Effector memory CD8-positive, alpha-beta T cell (primary cell): ENCODE measurements around the gene SLC10A1.

Experiments used
- ATAC-seq: fragments of 150-1000 bp; cut with Tn5 transposase; replicated peaks from 2 replicates; pipeline ENCODE4 v1.10.0; 2021; ENCODE audit warnings: mild to moderate bottlenecking, moderate library complexity
- DNase-seq, 3 experiments: peaks; one replicate each; pipeline ENCODE4 v3.0.0; 2021
- H3K27ac Mint-ChIP-seq, 2 donors: one replicate each; pipeline ENCODE4 v1.8.0; 2022; ENCODE audit warnings: mild to moderate bottlenecking in 2 of 2, mixed read lengths in 2 of 2, moderate library complexity in 2 of 2
- H3K27me3 Mint-ChIP-seq, 2 donors: one replicate each; pipeline ENCODE4 v1.8.0; 2022; ENCODE audit warnings: mixed read lengths in 2 of 2
- H3K36me3 Mint-ChIP-seq: one replicate; pipeline ENCODE4 v1.8.0; 2022; ENCODE audit warnings: mild to moderate bottlenecking, moderate library complexity, mixed read lengths; ENCODE audit not compliant: insufficient read depth
- H3K4me1 Mint-ChIP-seq, 2 donors: one replicate each; pipeline ENCODE4 v1.8.0; 2022; ENCODE audit warnings: low read depth in 2 of 2, mixed read lengths in 2 of 2
- H3K4me3 Mint-ChIP-seq, 2 donors: one replicate each; pipeline ENCODE4 v1.8.0; 2022; ENCODE audit warnings: mild to moderate bottlenecking in 2 of 2, mixed read lengths in 2 of 2, moderate library complexity in 2 of 2
- H3K9me3 Mint-ChIP-seq, 2 donors: one replicate each; pipeline ENCODE4 v1.8.0; 2022; ENCODE audit warnings: mixed read lengths in 2 of 2

The SLC10A1 gene

DNA sequence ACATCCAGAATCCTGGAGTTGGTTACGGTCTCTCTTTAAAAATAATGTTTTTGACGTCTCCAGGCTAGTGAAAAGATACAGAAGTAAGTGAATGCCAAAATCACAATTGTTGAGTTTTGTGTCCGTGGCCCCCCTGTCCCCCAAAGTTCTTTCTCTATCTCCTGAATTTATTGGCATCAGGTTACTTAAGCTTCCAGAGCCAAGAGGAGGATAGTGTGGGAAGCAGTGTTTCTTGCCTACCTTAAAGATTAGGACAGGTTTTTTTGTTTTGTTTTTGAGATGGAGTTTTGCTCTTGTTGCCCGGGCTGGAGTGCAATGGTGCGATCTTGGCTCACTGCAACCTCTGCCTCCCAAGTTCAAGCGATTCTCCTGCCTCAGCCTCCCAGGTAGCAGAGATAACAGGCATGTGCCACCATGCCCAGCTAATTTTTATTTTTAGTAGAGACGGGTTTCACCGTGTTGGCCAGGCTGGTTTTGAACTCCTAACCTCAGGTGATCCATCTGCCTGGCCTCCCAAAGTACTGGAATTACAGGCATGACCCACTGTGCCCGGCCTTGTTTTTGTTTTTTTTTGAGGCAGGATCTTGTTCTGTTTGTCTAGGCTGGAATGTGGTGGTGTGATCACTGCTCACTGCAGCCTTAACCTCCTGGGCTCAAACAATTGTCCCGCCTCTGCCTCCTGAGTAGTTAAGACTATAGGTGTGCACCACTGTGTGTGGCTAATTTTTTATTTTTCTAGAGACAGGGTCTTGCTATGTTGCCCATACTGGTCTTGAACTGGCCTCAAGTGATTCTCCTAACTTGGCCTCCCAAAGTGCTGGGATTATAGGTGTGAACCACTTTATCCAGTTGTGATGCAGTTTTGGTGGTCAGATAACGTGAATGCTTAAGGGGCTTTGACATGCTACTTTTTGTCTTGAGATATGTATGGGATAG is 24.7 kb downstream of the SLC10A1 start:
- DNase-seq (peak in 1 of 3 experiments; percentile 23), ATAC-seq (peak; percentile 1)
- peaks cover 100% of the 10 kb centered on the region for H3K36me3 Mint-ChIP-seq
- no peaks in the 10 kb centered on the region for H3K9me3 Mint-ChIP-seq
- no peaks in the 10 kb centered on the region for H3K27me3 Mint-ChIP-seq
- H3K4me1 Mint-ChIP-seq = peaks cover 62 to 85% of the 10 kb centered on the region in 2 donors
- peak overlapping the region; percentile 84 to 93 for H3K27ac Mint-ChIP-seq
- peak overlapping the region; percentile 41 to 45 for H3K4me3 Mint-ChIP-seq

DNA sequence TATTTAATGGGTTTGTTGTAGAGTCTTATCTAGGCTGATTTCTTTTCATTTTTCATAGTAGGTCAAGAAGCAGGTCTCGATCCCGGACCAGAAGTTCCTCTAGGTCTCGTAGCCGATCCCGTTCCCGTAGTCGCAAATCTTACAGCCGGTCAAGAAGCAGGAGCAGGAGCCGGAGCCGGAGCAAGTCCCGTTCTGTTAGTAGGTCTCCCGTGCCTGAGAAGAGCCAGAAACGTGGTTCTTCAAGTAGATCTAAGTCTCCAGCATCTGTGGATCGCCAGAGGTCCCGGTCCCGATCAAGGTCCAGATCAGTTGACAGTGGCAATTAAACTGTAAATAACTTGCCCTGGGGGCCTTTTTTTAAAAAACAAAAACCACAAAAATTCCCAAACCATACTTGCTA is 25.9 kb downstream of the SLC10A1 start:
- peak overlapping the region; percentile 71 to 92 for H3K27ac Mint-ChIP-seq
- no peaks in the 10 kb centered on the region for H3K9me3 Mint-ChIP-seq
- ATAC-seq = no peak
- peaks cover 59 to 80% of the 10 kb centered on the region in 2 donors for H3K4me1 Mint-ChIP-seq
- H3K36me3 Mint-ChIP-seq = peaks cover 100% of the 10 kb centered on the region
- no peaks in the 10 kb centered on the region for H3K27me3 Mint-ChIP-seq
- H3K4me3 Mint-ChIP-seq = peak overlapping the region in 1 of 2 donors; percentile 64
- no peak for DNase-seq

DNA sequence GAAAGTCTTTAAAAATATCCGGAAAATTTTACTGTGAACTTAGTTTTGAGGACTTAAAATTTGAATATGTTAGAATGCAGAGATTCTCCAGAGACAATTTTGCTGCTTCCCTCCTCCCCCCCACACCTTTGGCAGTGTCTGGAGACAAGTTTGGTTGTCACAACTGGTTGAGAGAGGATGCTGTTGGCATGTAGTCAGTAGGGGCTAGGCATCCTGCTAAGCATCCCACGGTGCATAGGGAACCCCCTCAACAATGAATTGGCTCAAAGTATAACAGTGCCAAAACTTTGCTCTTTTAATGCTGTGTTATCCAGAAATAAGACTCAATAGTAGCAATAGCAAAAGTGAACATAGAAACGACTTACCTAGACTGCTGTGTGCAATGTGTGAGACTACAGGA is 26.5 kb downstream of the SLC10A1 start:
- Mint-ChIP-seq H3K27ac (peak overlapping the region; percentile 71 to 92), H3K36me3 (peaks cover 99% of the 10 kb centered on the region), H3K9me3 (no peaks in the 10 kb centered on the region), H3K27me3 (no peaks in the 10 kb centered on the region), H3K4me1 (peaks cover 57 to 74% of the 10 kb centered on the region in 2 donors), H3K4me3 (peak overlapping the region; percentile 45 to 64)
- no peak for ATAC-seq
- no peak for DNase-seq

DNA sequence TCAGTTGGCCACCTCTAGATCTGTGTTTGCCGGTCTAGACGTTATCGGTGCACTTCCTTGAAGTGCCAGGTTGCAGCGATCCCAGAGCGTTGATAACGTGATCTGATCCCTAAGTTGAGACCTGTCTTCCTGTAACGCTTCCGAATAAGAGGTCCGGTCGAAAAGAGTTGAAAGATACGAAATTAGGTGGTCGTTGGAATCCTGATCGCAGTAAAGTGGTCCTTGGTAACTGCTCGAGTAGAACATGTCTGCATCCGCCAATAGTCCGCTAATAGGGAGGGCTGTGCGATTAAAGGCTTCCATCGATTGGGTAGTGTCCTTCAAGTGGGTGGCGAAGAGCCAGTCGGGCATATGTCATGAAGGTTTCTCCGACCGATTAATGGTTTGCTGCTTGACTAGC is 27.4 kb downstream of the SLC10A1 start:
- H3K9me3 Mint-ChIP-seq = no peaks in the 10 kb centered on the region
- peak overlapping the region; percentile 71 to 92 for H3K27ac Mint-ChIP-seq
- DNase-seq = peak in 1 of 3 experiments; percentile 16
- H3K36me3 Mint-ChIP-seq = peaks cover 90% of the 10 kb centered on the region
- H3K4me1 Mint-ChIP-seq = peaks cover 52 to 67% of the 10 kb centered on the region in 2 donors
- no peaks in the 10 kb centered on the region for H3K27me3 Mint-ChIP-seq
- H3K4me3 Mint-ChIP-seq = peak overlapping the region; percentile 45 to 64
- ATAC-seq = no peak

DNA sequence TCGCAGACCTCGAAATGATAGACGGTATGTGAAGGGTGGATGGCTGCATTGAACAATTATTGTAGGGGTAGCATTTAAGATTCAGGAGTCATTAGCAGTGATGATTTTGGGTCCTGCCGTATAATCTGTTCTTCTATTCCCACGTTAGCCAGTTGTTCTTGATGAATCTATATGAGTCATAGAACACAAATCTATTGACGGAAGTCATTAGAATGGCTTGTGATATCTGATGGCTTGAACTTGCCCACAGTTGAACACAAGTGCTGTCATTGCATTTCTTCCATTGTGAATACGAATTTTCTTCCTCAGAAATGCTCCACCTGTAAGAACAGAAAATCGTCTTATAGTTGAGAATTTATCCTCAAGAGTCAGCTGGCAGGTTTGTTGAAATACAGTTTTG is 28.2 kb downstream of the SLC10A1 start:
- no peaks in the 10 kb centered on the region for H3K9me3 Mint-ChIP-seq
- DNase-seq = no peak
- H3K36me3 Mint-ChIP-seq = peaks cover 82% of the 10 kb centered on the region
- no peaks in the 10 kb centered on the region for H3K27me3 Mint-ChIP-seq
- ATAC-seq = no peak
- H3K4me1 Mint-ChIP-seq = peaks cover 52 to 62% of the 10 kb centered on the region in 2 donors
- peak overlapping the region; percentile 97 to 100 for H3K4me3 Mint-ChIP-seq
- peak overlapping the region; percentile 99 to 100 for H3K27ac Mint-ChIP-seq

DNA sequence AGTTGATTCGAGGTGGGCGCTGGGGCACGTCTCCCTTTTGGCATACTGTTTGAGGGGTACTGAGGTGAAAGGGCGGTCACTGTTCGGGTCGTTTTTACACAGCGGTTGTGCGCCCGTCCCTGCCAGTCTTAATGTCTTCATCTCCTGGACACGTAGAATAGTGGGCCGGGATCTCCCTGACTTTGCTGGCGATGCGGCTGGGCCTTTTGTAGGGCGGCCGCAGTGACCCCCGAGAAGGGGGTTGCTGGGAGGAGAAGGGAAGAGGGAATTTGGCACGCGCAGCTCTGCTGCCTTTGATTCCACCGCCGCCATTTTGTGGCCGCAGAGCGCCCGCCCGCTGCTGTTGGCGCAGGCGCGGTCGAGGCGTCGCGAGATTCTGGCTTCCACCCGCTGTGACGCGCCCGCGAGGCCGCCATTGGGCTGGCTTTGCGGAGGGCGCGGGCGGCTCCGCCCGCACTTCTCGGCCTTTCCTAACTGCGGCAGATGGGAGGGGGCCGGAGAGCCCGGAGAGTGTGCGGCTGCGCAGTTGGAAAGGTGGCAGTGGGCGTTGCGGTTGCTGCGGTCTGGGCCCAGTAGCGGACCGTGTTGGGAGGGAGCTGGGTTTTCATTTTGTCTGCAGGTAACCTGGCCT is 29.6 kb downstream of the SLC10A1 start:
- Mint-ChIP-seq H3K4me3 (peak overlapping the region; percentile 97 to 100), H3K36me3 (peaks cover 69% of the 10 kb centered on the region), H3K9me3 (no peaks in the 10 kb centered on the region), H3K27ac (peak overlapping the region; percentile 99 to 100), H3K27me3 (no peaks in the 10 kb centered on the region), H3K4me1 (peaks cover 46 to 49% of the 10 kb centered on the region in 2 donors)
- ATAC-seq (peak; percentile 65), DNase-seq (peak; percentile 83 to 88 (median 88))

DNA sequence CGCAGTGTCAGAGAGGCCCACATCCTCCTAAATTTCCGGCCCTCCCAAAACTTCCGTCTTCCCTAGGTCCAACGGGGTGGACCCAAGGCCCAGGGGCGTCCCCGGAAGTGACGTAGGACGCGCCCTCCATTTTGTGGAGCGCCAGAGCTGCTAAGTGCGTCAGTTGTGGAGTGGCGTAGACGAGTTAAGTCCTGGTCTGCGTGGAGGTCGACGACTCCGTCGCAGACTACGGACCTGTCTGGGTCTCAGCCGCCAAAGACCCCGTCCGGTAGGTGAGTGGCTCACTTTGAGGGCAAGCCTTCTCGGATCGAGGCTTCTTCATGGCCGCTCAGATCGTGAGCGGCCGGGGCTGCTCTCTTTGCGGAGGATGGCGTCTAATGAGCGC is 30.1 kb downstream of the SLC10A1 start, which contains the start of gene SRSF5:
SRSF5 (plus strand) TSS at position 159 of the 385 bp plus-strand sequence. CDS start 1,015 bp downstream, outside the sequence.
- no peaks in the 10 kb centered on the region for H3K27me3 Mint-ChIP-seq
- peak within 1 kb of the TSS; percentile 97 to 100 for H3K4me3 Mint-ChIP-seq
- peak; percentile 91 to 94 (median 92) for DNase-seq
- peaks cover 67% of the 10 kb centered on the region for H3K36me3 Mint-ChIP-seq
- peak; percentile 79 for ATAC-seq
- peak within 1 kb of the TSS; percentile 99 to 100 for H3K27ac Mint-ChIP-seq
- no peaks in the 10 kb centered on the region for H3K9me3 Mint-ChIP-seq
- peaks cover 41 to 44% of the 10 kb centered on the region in 2 donors for H3K4me1 Mint-ChIP-seq

DNA sequence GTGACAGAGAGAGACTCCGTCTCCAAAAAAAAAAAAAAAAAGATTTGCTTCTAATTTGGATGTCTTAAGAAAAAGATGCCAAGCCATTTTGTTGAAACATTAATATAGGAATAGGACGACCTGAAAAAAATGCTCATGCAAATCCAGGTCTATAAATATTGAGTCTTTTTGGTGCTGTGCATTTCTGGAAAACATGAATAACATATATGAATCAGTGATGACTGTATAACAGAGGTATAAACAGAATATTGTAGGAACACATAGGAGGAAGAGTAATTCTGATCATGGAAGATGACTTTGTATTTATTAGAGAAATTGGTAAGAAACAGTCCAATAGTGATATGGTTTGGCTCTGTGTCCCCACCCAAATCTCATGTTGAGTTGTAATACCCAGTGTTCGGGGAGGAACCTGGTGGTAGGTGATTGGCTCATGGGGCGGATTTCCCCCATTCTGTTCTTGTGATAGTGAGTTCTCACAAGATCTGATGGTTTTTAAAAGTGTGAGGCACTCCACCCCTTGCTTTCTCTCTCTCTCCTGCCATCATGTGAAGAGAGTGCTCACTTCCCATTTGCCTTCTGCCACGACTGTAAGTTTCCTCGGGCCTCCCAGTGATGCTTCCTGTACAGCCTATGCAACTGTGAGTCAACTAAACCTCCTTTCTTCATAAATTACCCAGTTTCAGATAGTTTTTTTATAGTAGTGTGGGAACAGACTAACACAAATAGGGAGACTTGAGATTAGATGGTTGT is 33.1 kb downstream of the SLC10A1 start:
- Mint-ChIP-seq H3K27me3 (no peaks in the 10 kb centered on the region), H3K9me3 (no peaks in the 10 kb centered on the region), H3K4me1 (peaks cover 22 to 26% of the 10 kb centered on the region in 2 donors), H3K27ac (no peak overlapping the region), H3K36me3 (peaks cover 37% of the 10 kb centered on the region), H3K4me3 (no peak overlapping the region)
- ATAC-seq (no peak), DNase-seq (no peak)

DNA sequence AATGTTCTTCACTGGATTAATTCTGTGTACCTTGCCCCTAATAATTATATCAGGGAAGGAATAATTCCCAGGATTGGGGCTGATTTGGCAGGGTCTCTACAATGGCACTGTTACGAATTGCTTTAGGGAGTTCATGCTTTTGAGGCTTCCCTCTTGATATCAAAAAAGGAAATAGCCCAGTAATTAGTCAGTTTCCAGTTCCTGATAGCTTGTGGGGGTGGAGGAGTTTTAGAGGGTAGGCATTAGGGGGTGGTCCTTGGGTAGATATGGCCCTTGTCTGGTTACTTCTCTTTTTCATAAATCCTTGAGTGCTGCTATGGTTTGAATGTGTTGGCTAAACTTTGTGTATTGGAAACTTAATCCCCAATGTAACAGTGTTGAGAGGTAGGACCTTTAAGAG is 36.2 kb downstream of the SLC10A1 start:
- no peak for ATAC-seq
- Mint-ChIP-seq H3K27ac (no peak overlapping the region), H3K27me3 (no peaks in the 10 kb centered on the region), H3K4me3 (no peak overlapping the region), H3K9me3 (no peaks in the 10 kb centered on the region), H3K36me3 (peaks cover 5% of the 10 kb centered on the region), H3K4me1 (peaks cover 0 to 2% of the 10 kb centered on the region in 2 donors)
- DNase-seq = no peak

DNA sequence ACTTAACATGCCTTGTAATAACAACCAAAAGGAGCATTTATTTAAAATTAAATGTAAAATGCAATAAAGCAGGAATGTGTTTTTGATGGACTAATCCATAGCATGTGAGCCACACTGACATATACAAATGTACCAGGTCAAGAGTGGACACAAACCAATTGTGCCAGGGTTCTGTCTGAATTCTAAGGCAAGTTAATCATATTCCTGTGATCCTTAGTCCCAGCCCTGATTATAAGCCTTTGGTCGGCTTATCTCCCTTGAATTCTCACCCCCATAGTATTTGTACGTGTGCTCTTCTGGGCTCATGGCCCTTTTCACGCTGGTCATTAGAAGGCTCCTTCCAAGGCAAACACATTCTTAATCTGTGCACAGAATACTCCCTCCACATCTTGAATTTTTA is 40.7 kb downstream of the SLC10A1 start:
- no peaks in the 10 kb centered on the region for H3K4me1 Mint-ChIP-seq
- H3K27me3 Mint-ChIP-seq = no peaks in the 10 kb centered on the region
- no peaks in the 10 kb centered on the region for H3K9me3 Mint-ChIP-seq
- ATAC-seq = no peak
- no peaks in the 10 kb centered on the region for H3K36me3 Mint-ChIP-seq
- no peak overlapping the region for H3K27ac Mint-ChIP-seq
- H3K4me3 Mint-ChIP-seq = no peak overlapping the region
- no peak for DNase-seq

DNA sequence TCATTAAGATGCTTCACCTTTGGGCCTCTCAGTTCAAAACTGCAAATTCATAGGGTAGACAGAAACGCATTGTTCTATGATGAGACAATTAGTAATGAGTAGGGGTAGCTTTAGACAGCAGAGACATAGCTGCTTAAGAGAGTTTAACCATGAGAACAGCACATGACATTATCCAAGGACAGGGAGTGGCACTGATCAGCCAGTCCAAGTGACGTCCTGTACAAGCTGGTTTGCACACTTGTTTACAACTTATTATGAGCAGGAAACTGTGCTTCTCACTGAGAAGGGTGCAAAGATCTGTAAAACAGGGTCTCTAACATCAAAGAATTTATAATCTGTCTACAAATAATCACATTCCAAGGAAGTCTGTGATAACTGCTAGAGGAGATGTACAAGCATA is 41.3 kb downstream of the SLC10A1 start:
- H3K27ac Mint-ChIP-seq = no peak overlapping the region
- ATAC-seq (no peak), DNase-seq (no peak)

DNA sequence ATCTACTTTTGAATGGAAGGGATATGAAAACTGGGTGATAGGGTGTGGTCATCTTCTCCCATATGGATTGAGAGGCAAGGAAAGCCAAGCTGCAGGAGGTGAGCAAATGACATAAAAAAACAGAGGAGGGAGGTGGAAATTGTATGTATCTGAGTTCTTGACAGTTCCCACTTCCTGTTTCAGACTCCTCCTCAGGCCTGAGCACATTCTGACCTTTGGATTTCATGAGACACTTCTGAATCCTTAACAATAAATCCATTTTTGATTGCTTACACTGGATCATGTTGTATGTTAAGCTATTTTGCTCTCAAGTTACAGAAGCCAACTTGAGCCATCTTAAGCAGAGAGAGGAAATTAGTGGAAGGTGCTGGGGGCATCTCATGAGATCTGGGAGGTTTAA is 41.7 kb downstream of the SLC10A1 start:
- H3K27me3 Mint-ChIP-seq = no peaks in the 10 kb centered on the region
- no peak for DNase-seq
- ATAC-seq = no peak
- no peaks in the 10 kb centered on the region for H3K4me1 Mint-ChIP-seq
- H3K36me3 Mint-ChIP-seq = no peaks in the 10 kb centered on the region
- no peak overlapping the region for H3K4me3 Mint-ChIP-seq
- H3K9me3 Mint-ChIP-seq = no peaks in the 10 kb centered on the region
- no peak overlapping the region for H3K27ac Mint-ChIP-seq

More for the DNA sequence above, 41.3 kb downstream of the SLC10A1 start:
- Mint-ChIP-seq H3K4me1 (no peaks in the 10 kb centered on the region), H3K9me3 (no peaks in the 10 kb centered on the region), H3K4me3 (no peak overlapping the region), H3K36me3 (no peaks in the 10 kb centered on the region), H3K27me3 (no peaks in the 10 kb centered on the region)

DNA sequence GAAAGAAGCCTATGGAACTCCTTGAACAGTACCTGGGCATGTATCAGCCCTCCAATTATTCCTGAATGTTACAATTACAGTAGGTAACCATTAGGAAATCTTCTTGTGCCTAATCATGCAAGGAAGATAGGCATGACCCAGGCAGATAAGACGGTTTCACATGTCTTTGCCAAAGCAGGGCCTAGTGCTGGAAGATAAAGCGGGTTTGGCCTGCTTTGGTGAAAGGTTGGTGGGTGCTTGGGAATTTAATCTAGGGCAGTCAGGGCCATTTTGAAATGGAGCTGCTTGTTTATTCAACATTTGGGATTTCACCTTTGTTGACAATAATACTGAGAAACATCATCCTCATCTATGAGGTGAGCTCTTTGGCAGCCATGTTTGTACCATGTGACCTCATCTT is 42.6 kb downstream of the SLC10A1 start:
- H3K36me3 Mint-ChIP-seq = no peaks in the 10 kb centered on the region
- H3K27ac Mint-ChIP-seq = no peak overlapping the region
- ATAC-seq = no peak

More for the DNA sequence above, 42.6 kb downstream of the SLC10A1 start:
- no peaks in the 10 kb centered on the region for H3K27me3 Mint-ChIP-seq
- H3K9me3 Mint-ChIP-seq = no peaks in the 10 kb centered on the region
- no peak for DNase-seq
- H3K4me1 Mint-ChIP-seq = no peaks in the 10 kb centered on the region
- H3K4me3 Mint-ChIP-seq = no peak overlapping the region
